ENCODE results near the gene FLG2. TPM values are rescaled to one million over a fixed set of nuclear protein-coding genes. Genes with fewer than 3 reads are reported as not detected.
"Not testable (repeated sequence)": the region's sequence is repeated elsewhere in the genome, so short reads cannot be mapped to it uniquely, and the experiment has no call there.

The FLG2 gene
- total RNA-seq, 1 donor from 2014 or later, result not detected

GRCh38 chr1:152312169-152312568 lies 47.6 kb downstream of the FLG2 start:
- not testable (repeated sequence) for DNase-seq (ENCODE audit: low read depth in 2 of 2)

- DNase-seq (ENCODE audit: low read depth in 2 of 2), result no peak
Measured at GRCh38 chr1:152309955-152310354, 49.9 kb downstream of the FLG2 start.

GRCh38 chr1:152309320-152309901 lies 50.4 kb downstream of the FLG2 start:
- DNase-seq (ENCODE audit: low read depth in 2 of 2), result not testable (repeated sequence)

- DNase-seq (ENCODE audit: low read depth in 2 of 2), result not testable (repeated sequence)
Measured at GRCh38 chr1:152308758-152309157, 51.0 kb downstream of the FLG2 start.

GRCh38 chr1:152307970-152308369 lies 51.8 kb downstream of the FLG2 start:
- not testable (repeated sequence) for DNase-seq (ENCODE audit: low read depth in 2 of 2)

GRCh38 chr1:152306123-152306522 lies 53.7 kb downstream of the FLG2 start:
- not testable (repeated sequence) for DNase-seq (ENCODE audit: low read depth in 2 of 2)

GRCh38 chr1:152304773-152305172 lies 55.0 kb downstream of the FLG2 start:
- not testable (repeated sequence) for DNase-seq (ENCODE audit: low read depth in 2 of 2)

- not testable (repeated sequence) for DNase-seq (ENCODE audit: low read depth in 2 of 2)
Measured at GRCh38 chr1:152303139-152303872, 56.5 kb downstream of the FLG2 start.

Other genes with a start within 250 kb of the FLG2 start
- under 0.01 TPM in 2 replicates for gene TCHH, start 244.6 kb downstream of the FLG2 start, total RNA-seq
- not detected in 2 replicates for gene RPTN, start 200.8 kb downstream of the FLG2 start, total RNA-seq
- gene HRNR, start 135.8 kb downstream of the FLG2 start, total RNA-seq, result not detected in 2 replicates
- not detected in 2 replicates for gene FLG, start 34.8 kb downstream of the FLG2 start, total RNA-seq
- not detected in 2 replicates for gene CRNN, start 54.3 kb upstream of the FLG2 start, total RNA-seq
- gene LCE5A, start 150.8 kb upstream of the FLG2 start, total RNA-seq, result not detected in 2 replicates
- gene CRCT1, start 154.5 kb upstream of the FLG2 start, total RNA-seq, result not detected in 2 replicates
- not detected in 2 replicates for gene LCE3E, start 206.8 kb upstream of the FLG2 start, total RNA-seq
- not detected in 2 replicates for gene LCE3D, start 220.5 kb upstream of the FLG2 start, total RNA-seq
- not detected in 2 replicates for gene LCE3C, start 240.2 kb upstream of the FLG2 start, total RNA-seq

All from dermis microvascular lymphatic vessel endothelial cell (primary cell).